Measurements from ENCODE around the gene TSR3. TPM values are rescaled to one million over a fixed set of nuclear protein-coding genes. Genes with fewer than 3 reads are reported as not detected.
A peak's percentile ranks its signal among the peaks of the same experiment; 100 is the strongest.

Gene TSR3
- total and polyA plus RNA-seq, 2 of the 13 experiments (the other 11 are each of a cell fraction or from before 2014, with no cell fraction given) = 24.2 to 51.0 TPM

DNA sequence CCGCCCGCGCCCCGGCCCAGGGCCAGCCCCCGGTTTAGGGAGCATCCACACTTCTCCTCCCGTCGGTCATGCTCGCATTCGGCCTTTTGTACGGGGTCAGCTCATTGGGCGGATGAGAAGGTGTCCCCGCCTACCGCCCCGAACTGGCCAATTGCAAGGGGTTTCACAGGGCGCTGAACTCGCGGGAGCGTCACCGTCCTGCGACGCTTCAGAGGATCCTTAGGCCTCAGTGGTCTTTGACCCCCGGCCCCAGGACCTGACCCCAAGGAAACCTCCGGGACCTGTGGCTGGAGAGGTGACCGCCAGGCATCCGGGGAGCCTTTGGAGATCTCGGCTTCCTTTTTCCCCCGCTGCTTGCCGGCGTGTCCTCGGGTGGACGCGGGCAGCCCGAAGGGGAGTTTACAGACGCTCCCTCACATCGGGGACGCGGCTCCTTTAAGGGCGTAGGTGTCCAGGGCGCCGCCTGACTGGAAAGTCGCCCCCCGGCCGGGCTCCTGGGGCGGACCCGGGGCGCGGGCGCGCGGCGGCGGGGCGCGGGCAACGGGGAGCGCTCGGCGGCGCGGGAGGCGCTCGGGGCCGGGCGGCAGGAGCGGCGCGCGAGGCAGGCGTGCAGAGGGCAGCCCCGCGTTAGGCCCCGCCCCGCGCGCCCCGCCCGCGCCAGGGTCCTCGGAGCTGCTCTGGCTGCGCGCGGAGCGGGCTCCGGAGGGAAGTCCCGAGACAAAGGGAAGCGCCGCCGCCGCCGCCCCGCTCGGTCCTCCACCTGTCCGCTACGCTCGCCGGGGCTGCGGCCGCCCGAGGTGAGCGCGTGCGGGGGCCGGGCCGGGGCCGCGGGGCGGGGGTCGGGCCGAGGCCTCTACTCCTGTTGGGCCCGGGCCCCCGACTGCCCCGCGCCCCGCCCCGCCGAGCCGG, 42.4 kb downstream of the TSR3 start, which contains the start of gene UBE2I (continued):
- TF ChIP-seq ZNF710 (CRISPR knock-in tag; IDR thresholded peaks at IDR 0.05; ENCODE audit: borderline replicate concordance) = no peak
- no peak for TF ChIP-seq ZNF260 (CRISPR knock-in tag; IDR thresholded peaks at IDR 0.05; ENCODE audit: borderline replicate concordance, low read depth)
- TF ChIP-seq, protein P1, sequence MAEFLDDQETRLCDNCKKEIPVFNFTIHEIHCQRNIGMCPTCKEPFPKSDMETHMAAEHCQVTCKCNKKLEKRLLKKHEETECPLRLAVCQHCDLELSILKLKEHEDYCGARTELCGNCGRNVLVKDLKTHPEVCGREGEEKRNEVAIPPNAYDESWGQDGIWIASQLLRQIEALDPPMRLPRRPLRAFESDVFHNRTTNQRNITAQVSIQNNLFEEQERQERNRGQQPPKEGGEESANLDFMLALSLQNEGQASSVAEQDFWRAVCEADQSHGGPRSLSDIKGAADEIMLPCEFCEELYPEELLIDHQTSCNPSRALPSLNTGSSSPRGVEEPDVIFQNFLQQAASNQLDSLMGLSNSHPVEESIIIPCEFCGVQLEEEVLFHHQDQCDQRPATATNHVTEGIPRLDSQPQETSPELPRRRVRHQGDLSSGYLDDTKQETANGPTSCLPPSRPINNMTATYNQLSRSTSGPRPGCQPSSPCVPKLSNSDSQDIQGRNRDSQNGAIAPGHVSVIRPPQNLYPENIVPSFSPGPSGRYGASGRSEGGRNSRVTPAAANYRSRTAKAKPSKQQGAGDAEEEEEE (CRISPR knock-in tag; IDR thresholded peaks at IDR 0.05; ENCODE audit: borderline replicate concordance) = no peak
- no peak for TF ChIP-seq ZNF276 (CRISPR knock-in tag; IDR thresholded peaks at IDR 0.05; ENCODE audit: low read depth)
- no peak for TF ChIP-seq IKZF1 (IDR thresholded peaks at IDR 0.05)
- TF ChIP-seq, protein P2, sequence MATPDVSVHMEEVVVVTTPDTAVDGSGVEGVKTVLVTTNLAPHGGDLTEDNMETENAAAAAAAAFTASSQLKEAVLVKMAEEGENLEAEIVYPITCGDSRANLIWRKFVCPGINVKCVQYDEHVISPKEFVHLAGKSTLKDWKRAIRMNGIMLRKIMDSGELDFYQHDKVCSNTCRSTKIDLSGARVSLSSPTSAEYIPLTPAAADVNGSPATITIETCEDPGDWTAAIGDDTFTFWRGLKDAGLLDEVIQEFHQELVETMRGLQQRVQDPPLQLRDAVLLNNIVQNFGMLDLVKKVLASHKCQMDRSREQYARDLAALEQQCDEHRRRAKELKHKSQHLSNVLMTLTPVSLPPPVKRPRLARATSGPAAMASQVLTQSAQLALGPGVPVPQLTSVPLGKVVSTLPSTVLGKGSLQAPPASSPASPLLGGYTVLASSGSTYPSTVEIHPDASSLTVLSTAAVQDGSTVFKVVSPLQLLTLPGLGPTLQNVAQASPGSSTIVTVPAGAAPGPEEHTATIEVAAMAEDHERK (CRISPR knock-in tag; IDR thresholded peaks at IDR 0.05; ENCODE audit: low read depth) = no peak
- TF ChIP-seq POLR2AphosphoS2 (IDR thresholded peaks at IDR 0.05; ENCODE audit: low read depth, low read length) = no peak
- TF ChIP-seq ZBTB7A (CRISPR knock-in tag; IDR thresholded peaks at IDR 0.05) = no peak
- peak; percentile 52; the same call in 1 of the 2 replicates for TF ChIP-seq ZMYM4 (CRISPR knock-in tag; IDR thresholded peaks at IDR 0.05)
- peak; percentile 71; the same call in 1 of the 2 replicates for TF ChIP-seq MTF1 (CRISPR knock-in tag; IDR thresholded peaks at IDR 0.05)
- TF ChIP-seq ZNF282 (IDR thresholded peaks at IDR 0.05; ENCODE audit: partially characterized antibody) = no peak
- no peak for TF ChIP-seq SETDB1 (CRISPR knock-in tag; IDR thresholded peaks at IDR 0.05; ENCODE audit: borderline replicate concordance)
- peak; percentile 96; the same call in 1 of the 2 replicates for TF ChIP-seq ZBTB20 (CRISPR knock-in tag; IDR thresholded peaks at IDR 0.05; ENCODE audit: borderline replicate concordance, low read depth)
- TF ChIP-seq SMARCC2 (IDR thresholded peaks at IDR 0.05) = no peak
- TF ChIP-seq, protein P3, sequence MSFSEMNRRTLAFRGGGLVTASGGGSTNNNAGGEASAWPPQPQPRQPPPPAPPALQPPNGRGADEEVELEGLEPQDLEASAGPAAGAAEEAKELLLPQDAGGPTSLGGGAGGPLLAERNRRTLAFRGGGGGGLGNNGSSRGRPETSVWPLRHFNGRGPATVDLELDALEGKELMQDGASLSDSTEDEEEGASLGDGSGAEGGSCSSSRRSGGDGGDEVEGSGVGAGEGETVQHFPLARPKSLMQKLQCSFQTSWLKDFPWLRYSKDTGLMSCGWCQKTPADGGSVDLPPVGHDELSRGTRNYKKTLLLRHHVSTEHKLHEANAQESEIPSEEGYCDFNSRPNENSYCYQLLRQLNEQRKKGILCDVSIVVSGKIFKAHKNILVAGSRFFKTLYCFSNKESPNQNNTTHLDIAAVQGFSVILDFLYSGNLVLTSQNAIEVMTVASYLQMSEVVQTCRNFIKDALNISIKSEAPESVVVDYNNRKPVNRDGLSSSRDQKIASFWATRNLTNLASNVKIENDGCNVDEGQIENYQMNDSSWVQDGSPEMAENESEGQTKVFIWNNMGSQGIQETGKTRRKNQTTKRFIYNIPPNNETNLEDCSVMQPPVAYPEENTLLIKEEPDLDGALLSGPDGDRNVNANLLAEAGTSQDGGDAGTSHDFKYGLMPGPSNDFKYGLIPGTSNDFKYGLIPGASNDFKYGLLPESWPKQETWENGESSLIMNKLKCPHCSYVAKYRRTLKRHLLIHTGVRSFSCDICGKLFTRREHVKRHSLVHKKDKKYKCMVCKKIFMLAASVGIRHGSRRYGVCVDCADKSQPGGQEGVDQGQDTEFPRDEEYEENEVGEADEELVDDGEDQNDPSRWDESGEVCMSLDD (CRISPR knock-in tag; IDR thresholded peaks at IDR 0.05; ENCODE audit: borderline replicate concordance) = peak; percentile 77
- TF ChIP-seq RFX3 (CRISPR knock-in tag; IDR thresholded peaks at IDR 0.05) = no peak
- TF ChIP-seq HNRNPH1 (optimal IDR thresholded peaks at IDR 0.05; ENCODE audit: low read depth, low read length) = no peak
- peak; percentile 91 for TF ChIP-seq SMAD3 (CRISPR knock-in tag; IDR thresholded peaks at IDR 0.05)
- TF ChIP-seq ZNF589 (CRISPR knock-in tag; conservative IDR thresholded peaks at IDR 0.05) = no peak
